ENCODE measurements around the gene PAX8. TPM values are rescaled to one million over a fixed set of nuclear protein-coding genes. Genes with fewer than 3 reads are reported as not detected.
"Not testable (repeated sequence)": the region's sequence is repeated elsewhere in the genome, so short reads cannot be mapped to it uniquely, and the experiment has no call there.

PAX8 gene
- total and polyA plus RNA-seq, 2 donors (not counting 1 experiment from before 2014, with no cell fraction given), result 0.45 to 0.64 TPM

DNA sequence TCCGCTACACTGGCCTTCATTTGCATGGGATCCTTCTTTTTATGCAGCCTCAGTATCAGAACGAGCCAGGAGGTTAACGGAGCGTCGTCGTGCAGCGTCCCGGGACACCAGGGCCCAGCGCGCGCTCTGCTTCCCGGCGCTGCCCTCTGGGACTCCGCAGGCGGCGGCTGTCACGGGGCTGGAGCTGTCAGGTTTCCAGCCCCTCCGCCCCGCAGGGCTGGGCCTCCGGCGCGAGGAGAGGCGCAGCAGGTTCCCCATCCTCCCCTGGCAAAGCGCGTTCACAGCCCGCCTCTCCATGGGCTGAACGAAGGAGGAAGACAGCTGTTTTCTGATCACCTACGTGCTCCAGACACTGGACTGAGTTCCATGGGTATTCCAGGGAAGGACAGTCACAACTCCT is 12.5 kb upstream of the PAX8 start:
- Mint-ChIP-seq H3K4me3 (no peak overlapping the region), H3K4me1 (no peaks in the 10 kb centered on the region), H3K27ac (no peak overlapping the region), H3K27me3 (peaks cover 37% of the 10 kb centered on the region), H3K9me3 (ENCODE audit: insufficient read depth) (no peaks in the 10 kb centered on the region)
- Histone ChIP-seq H3K9ac (ENCODE audit: low read length) (no peak overlapping the region), H3K9me3 (ENCODE audit: control extremely low read depth in 1 of 3, control insufficient read depth in 2 of 3, insufficient read depth in 1 of 3, low read length in 2 of 3) (peaks cover 0 to 1% (median 0%) of the 10 kb centered on the region in 3 donors), H3K4me1 (ENCODE audit: control insufficient read depth in 2 of 2, insufficient read depth in 2 of 2, low read length in 2 of 2) (no peaks in the 10 kb centered on the region), H2AFZ (ENCODE audit: insufficient read depth, low read depth, low read length, poor library complexity, severe bottlenecking) (no peak overlapping the region), H3K36me3 (replicated peaks in 1 of 2; ENCODE audit: control extremely low read depth in 1 of 2, control insufficient read depth in 1 of 2, extremely low read depth in 1 of 2, insufficient read depth in 2 of 2, low read length in 1 of 2) (no peaks in the 10 kb centered on the region), H3K4me2 (replicated peaks; ENCODE audit: low read depth, low read length, poor library complexity, severe bottlenecking) (no peak overlapping the region), H3K27ac (ENCODE audit: low read length in 2 of 2) (no peak overlapping the region), H3K27me3 (replicated peaks in 1 of 4; ENCODE audit: control extremely low read depth in 1 of 4, control insufficient read depth in 3 of 4, insufficient read depth in 4 of 4, low read length in 3 of 4) (peaks cover 0 to 16% (median 8%) of the 10 kb centered on the region in 4 experiments), H4K20me1 (ENCODE audit: control insufficient read depth, insufficient read depth, low read length, poor library complexity, severe bottlenecking) (no peaks in the 10 kb centered on the region), H3K79me2 (ENCODE audit: control insufficient read depth, insufficient read depth, low read length) (no peaks in the 10 kb centered on the region), H3K4me3 (ENCODE audit: control extremely low read depth in 1 of 5, extremely low read depth in 1 of 5, insufficient read depth in 1 of 5, low read depth in 2 of 5, low read length in 4 of 5) (no peak overlapping the region)
- CTCF ChIA-PET, result no interaction called here
- ATAC-seq (ENCODE audit: low read depth) (no peak), DNase-seq (no peak)
- POLR2A ChIA-PET, result no interaction called here
- intact Hi-C loops (cut with micrococcal nuclease), result no loop called here
- 30% methylated on average over 23 of the region's 28 CpGs for WGBS (ENCODE audit: insufficient coverage)
- no peak for TF ChIP-seq EZH2 (IDR thresholded peaks at IDR 0.05; ENCODE audit: borderline replicate concordance, insufficient read depth, low read depth, low read length, poor library complexity, severe bottlenecking)
- TF ChIP-seq, protein P1, sequence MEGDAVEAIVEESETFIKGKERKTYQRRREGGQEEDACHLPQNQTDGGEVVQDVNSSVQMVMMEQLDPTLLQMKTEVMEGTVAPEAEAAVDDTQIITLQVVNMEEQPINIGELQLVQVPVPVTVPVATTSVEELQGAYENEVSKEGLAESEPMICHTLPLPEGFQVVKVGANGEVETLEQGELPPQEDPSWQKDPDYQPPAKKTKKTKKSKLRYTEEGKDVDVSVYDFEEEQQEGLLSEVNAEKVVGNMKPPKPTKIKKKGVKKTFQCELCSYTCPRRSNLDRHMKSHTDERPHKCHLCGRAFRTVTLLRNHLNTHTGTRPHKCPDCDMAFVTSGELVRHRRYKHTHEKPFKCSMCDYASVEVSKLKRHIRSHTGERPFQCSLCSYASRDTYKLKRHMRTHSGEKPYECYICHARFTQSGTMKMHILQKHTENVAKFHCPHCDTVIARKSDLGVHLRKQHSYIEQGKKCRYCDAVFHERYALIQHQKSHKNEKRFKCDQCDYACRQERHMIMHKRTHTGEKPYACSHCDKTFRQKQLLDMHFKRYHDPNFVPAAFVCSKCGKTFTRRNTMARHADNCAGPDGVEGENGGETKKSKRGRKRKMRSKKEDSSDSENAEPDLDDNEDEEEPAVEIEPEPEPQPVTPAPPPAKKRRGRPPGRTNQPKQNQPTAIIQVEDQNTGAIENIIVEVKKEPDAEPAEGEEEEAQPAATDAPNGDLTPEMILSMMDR (IDR thresholded peaks at IDR 0.05), result no peak

DNA sequence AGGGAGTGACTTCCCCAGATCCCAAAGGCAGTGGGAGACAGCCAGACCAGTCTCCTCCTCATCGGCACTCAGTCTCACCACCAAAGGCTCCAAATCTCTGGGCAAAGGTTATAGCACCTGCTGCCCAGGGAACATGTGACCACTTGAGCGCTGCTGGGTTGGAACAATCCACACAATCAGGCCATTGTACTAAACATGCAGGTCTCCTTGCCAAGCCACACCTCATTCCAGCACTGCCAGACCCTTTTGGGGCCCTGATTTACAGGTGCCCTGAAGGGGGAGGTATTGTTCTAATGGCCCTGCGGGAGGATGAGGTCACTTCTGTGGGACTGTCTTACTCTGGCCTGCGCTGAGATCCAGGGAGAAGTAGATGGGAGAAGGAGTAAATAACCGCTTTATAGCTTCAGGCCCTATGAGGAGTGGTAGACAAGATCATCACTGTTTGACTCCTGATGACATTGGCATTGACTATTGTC is 10.0 kb upstream of the PAX8 start:
- H3K79me2 ChIP-seq (ENCODE audit: control insufficient read depth, insufficient read depth, low read length); intact Hi-C loops (cut with micrococcal nuclease); POLR2A ChIA-PET; H3K27ac Mint-ChIP-seq; CTCF ChIA-PET; H3K9me3 Mint-ChIP-seq (ENCODE audit: insufficient read depth); H4K20me1 ChIP-seq (ENCODE audit: control insufficient read depth, insufficient read depth, low read length, poor library complexity, severe bottlenecking); H3K4me1 ChIP-seq (ENCODE audit: control insufficient read depth in 2 of 2, insufficient read depth in 2 of 2, low read length in 2 of 2); H3K4me1 Mint-ChIP-seq; H3K4me3 Mint-ChIP-seq; H3K36me3 ChIP-seq (replicated peaks in 1 of 2; ENCODE audit: control extremely low read depth in 1 of 2, control insufficient read depth in 1 of 2, extremely low read depth in 1 of 2, insufficient read depth in 2 of 2, low read length in 1 of 2); H3K9ac ChIP-seq (ENCODE audit: low read length); H3K27ac ChIP-seq (ENCODE audit: low read length in 2 of 2); H3K4me3 ChIP-seq (ENCODE audit: control extremely low read depth in 1 of 5, extremely low read depth in 1 of 5, insufficient read depth in 1 of 5, low read depth in 2 of 5, low read length in 4 of 5); H3K4me2 ChIP-seq (replicated peaks; ENCODE audit: low read depth, low read length, poor library complexity, severe bottlenecking); ATAC-seq (ENCODE audit: low read depth); H2AFZ ChIP-seq (ENCODE audit: insufficient read depth, low read depth, low read length, poor library complexity, severe bottlenecking); DNase-seq; H3K9me3 ChIP-seq (ENCODE audit: control extremely low read depth in 1 of 3, control insufficient read depth in 2 of 3, insufficient read depth in 1 of 3, low read length in 2 of 3): not testable (repeated sequence)
- peaks cover 45% of the 10 kb centered on the region for H3K27me3 Mint-ChIP-seq
- H3K27me3 ChIP-seq (replicated peaks in 1 of 4; ENCODE audit: control extremely low read depth in 1 of 4, control insufficient read depth in 3 of 4, insufficient read depth in 4 of 4, low read length in 3 of 4), result peaks cover 0 to 15% (median 8%) of the 10 kb centered on the region in 4 experiments
- WGBS (ENCODE audit: insufficient coverage), result 100% methylated on average over 3 of the region's 5 CpGs

DNA sequence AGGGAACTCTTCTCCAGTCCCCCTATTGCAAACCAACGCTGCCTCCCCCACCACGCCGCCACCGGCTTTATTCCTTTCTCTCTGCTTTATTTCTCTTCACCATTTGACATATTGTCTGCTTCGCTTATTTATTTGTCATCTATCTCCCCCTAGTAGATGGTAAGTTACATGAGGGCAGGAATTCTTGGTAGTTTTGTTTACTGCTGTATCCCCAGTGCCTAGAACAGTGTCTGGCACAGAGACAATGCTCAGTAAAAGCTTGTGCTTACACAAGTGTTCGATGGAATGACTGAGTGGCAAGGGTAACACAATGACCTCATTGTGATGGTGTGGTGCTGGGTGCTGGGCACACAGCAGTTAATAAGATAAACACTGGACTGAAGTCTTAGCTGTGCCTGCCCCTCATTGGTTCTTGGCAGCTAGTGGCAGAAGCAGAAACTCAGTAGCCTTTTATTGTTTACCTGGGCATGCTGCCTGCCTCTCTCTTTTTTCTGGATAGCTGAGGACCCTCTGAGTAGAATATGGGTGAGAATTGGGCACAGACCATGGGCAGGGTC is 9.5 kb upstream of the PAX8 start:
- H4K20me1 ChIP-seq (ENCODE audit: control insufficient read depth, insufficient read depth, low read length, poor library complexity, severe bottlenecking); H3K4me3 ChIP-seq (ENCODE audit: control extremely low read depth in 1 of 5, extremely low read depth in 1 of 5, insufficient read depth in 1 of 5, low read depth in 2 of 5, low read length in 4 of 5); intact Hi-C loops (cut with micrococcal nuclease); H3K4me1 Mint-ChIP-seq; H3K27ac Mint-ChIP-seq; DNase-seq; H2AFZ ChIP-seq (ENCODE audit: insufficient read depth, low read depth, low read length, poor library complexity, severe bottlenecking); H3K4me3 Mint-ChIP-seq; CTCF ChIA-PET; H3K4me1 ChIP-seq (ENCODE audit: control insufficient read depth in 2 of 2, insufficient read depth in 2 of 2, low read length in 2 of 2); ATAC-seq (ENCODE audit: low read depth); H3K79me2 ChIP-seq (ENCODE audit: control insufficient read depth, insufficient read depth, low read length); POLR2A ChIA-PET; H3K4me2 ChIP-seq (replicated peaks; ENCODE audit: low read depth, low read length, poor library complexity, severe bottlenecking); H3K9me3 ChIP-seq (ENCODE audit: control extremely low read depth in 1 of 3, control insufficient read depth in 2 of 3, insufficient read depth in 1 of 3, low read length in 2 of 3); H3K27ac ChIP-seq (ENCODE audit: low read length in 2 of 2); H3K9ac ChIP-seq (ENCODE audit: low read length); H3K9me3 Mint-ChIP-seq (ENCODE audit: insufficient read depth); H3K36me3 ChIP-seq (replicated peaks in 1 of 2; ENCODE audit: control extremely low read depth in 1 of 2, control insufficient read depth in 1 of 2, extremely low read depth in 1 of 2, insufficient read depth in 2 of 2, low read length in 1 of 2): not testable (repeated sequence)
- WGBS (ENCODE audit: insufficient coverage), result 0% methylated on average over 1 of the region's 6 CpGs
- H3K27me3 ChIP-seq (replicated peaks in 1 of 4; ENCODE audit: control extremely low read depth in 1 of 4, control insufficient read depth in 3 of 4, insufficient read depth in 4 of 4, low read length in 3 of 4), result peaks cover 0 to 15% (median 5%) of the 10 kb centered on the region in 4 experiments
- peaks cover 40% of the 10 kb centered on the region for H3K27me3 Mint-ChIP-seq
